Measurements from ENCODE around the gene SELENOI.

DNA sequence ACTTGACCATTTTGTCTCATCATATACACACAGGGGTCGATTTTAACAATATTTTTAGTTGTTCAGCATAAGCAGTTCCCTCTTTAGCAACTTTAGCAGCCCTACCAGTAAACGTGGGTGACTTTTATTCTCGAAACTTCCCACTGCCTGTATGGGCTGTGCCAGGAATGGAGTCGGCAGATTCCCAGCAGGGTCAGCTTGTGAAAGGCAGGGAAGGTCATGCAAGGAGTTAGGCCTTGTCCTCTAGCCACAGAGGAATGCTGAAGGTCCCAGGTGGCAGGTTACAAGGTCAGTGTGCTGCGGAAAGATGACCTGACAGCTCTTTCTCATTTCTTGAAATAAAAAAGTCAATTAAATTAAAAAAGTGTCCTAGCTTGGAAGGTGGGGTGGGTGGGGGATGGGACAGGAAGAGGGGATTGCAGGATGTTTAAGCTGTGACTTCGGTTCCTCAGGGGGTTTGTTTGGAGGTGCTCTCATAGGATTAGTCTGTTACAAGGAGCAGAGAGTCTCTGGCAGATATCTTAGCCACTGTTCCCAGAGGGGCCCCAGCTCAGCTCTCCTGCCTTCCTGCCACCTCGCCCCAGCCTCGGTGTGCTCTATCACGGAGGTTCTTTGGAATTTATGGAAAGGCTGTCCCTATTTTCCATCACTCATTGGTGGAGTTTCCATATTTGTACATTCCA is 77.1 kb downstream of the SELENOI start:
- TF ChIP-seq CTCF (IDR thresholded peaks at IDR 0.05) (no peak), EZH2 (IDR thresholded peaks at IDR 0.05) (no peak)
